CD14-positive monocyte (primary cell): Measurements from ENCODE around the gene KCNJ4. TPM values are rescaled to one million over a fixed set of nuclear protein-coding genes. Genes with fewer than 3 reads are reported as not detected.

ENCODE experiments used
- DNase-seq, 3 donors: peaks; one replicate each; pipeline ENCODE4 v3.0.0-alpha.2; 2011 to 2022
- H2AFZ ChIP-seq: 2 replicates; pipeline ENCODE4 v1.6.0; 2012; ENCODE audit warnings: mild to moderate bottlenecking, low read depth, low read length, inconsistent platforms; ENCODE audit not compliant: insufficient read depth, poor library complexity, severe bottlenecking
- H3K27ac ChIP-seq, 2 donors: 1 replicate in 1 of 2; 2 replicates in 1 of 2; pipeline ENCODE4 v1.5.1; 2012 to 2013; ENCODE audit warnings: low read length in 2 of 2, control low read depth in 1 of 2, inconsistent platforms in 1 of 2, low read depth in 1 of 2, mild to moderate bottlenecking in 1 of 2
- H3K27me3 ChIP-seq, 2 donors: one replicate each; pipeline versions ENCODE4 v1.6.0 to v1.6.1; 2011 to 2013; ENCODE audit warnings: low read length in 2 of 2; ENCODE audit not compliant: control insufficient read depth in 2 of 2, insufficient read depth in 2 of 2
- H3K36me3 ChIP-seq, 2 donors: replicated peaks in 1 of 2; 1 replicate in 1 of 2; 2 replicates in 1 of 2; pipeline versions ENCODE4 v1.5.1 to v1.6.1; 2012 to 2013; ENCODE audit warnings: low read length in 2 of 2, control low read depth in 1 of 2, inconsistent platforms in 1 of 2, mild to moderate bottlenecking in 1 of 2; ENCODE audit not compliant: insufficient read depth in 2 of 2, control insufficient read depth in 1 of 2
- H3K4me1 ChIP-seq, 2 donors: 1 replicate in 1 of 2; 2 replicates in 1 of 2; pipeline versions ENCODE4 v1.5.1 to v1.6.1; 2012 to 2013; ENCODE audit warnings: low read length in 2 of 2, control low read depth in 1 of 2, inconsistent platforms in 1 of 2, mild to moderate bottlenecking in 1 of 2, moderate library complexity in 1 of 2; ENCODE audit not compliant: insufficient read depth in 2 of 2, control insufficient read depth in 1 of 2
- H3K4me2 ChIP-seq: replicated peaks from 2 replicates; pipeline ENCODE3; 2012; ENCODE audit warnings: low read length, moderate library complexity, mild to moderate bottlenecking; ENCODE audit not compliant: poor library complexity, severe bottlenecking; ENCODE audit errors: extremely low read depth
- H3K4me3 ChIP-seq, 3 experiments: fragments of 200-600 bp in 1 of 3; sonication (generic) in 1 of 3; replicated peaks in 1 of 3; 1 replicate in 2 of 3; 2 replicates in 1 of 3; pipeline ENCODE4 v1.5.1; 2011 to 2013; ENCODE audit warnings: low read length in 3 of 3, mild to moderate bottlenecking in 3 of 3, control low read depth in 2 of 3, low read depth in 2 of 3, inconsistent platforms in 1 of 3, moderate library complexity in 1 of 3
- H3K79me2 ChIP-seq: 2 replicates; pipeline ENCODE4 v1.6.0; 2012; ENCODE audit warnings: mild to moderate bottlenecking, control low read depth, inconsistent platforms, low read length, moderate library complexity; ENCODE audit not compliant: insufficient read depth
- H3K9ac ChIP-seq: 2 replicates; pipeline ENCODE4 v1.6.0; 2017; ENCODE audit warnings: low read length, mild to moderate bottlenecking; ENCODE audit not compliant: insufficient read depth, poor library complexity, severe bottlenecking
- H3K9me3 ChIP-seq, 2 donors: replicated peaks in 1 of 2; 1 replicate in 1 of 2; 2 replicates in 1 of 2; pipeline versions ENCODE4 v1.5.1 to v1.6.1; 2012 to 2013; ENCODE audit warnings: low read length in 2 of 2, control low read depth in 1 of 2; ENCODE audit not compliant: control insufficient read depth in 1 of 2, insufficient read depth in 1 of 2
- H4K20me1 ChIP-seq: 2 replicates; pipeline ENCODE4 v1.6.0; 2012; ENCODE audit warnings: mild to moderate bottlenecking, low read length, control low read depth, moderate library complexity; ENCODE audit not compliant: insufficient read depth
- H3K27ac Mint-ChIP-seq, 7 donors: one replicate each; pipeline ENCODE4 v1.8.0; 2020; ENCODE audit warnings: mild to moderate bottlenecking in 7 of 7, mixed read lengths in 7 of 7, moderate library complexity in 6 of 7, inconsistent platforms in 2 of 7
- H3K27me3 Mint-ChIP-seq, 3 donors: one replicate each; pipeline ENCODE4 v1.8.0; 2021 to 2022; ENCODE audit warnings: low read depth in 3 of 3, mild to moderate bottlenecking in 3 of 3, mixed read lengths in 3 of 3, moderate library complexity in 3 of 3, inconsistent platforms in 1 of 3
- H3K36me3 Mint-ChIP-seq, 2 donors: one replicate each; pipeline ENCODE4 v1.8.0; 2020; ENCODE audit warnings: mixed read lengths in 2 of 2, inconsistent platforms in 1 of 2, mild to moderate bottlenecking in 1 of 2
- H3K4me1 Mint-ChIP-seq: one replicate; pipeline ENCODE4 v1.8.0; 2020; ENCODE audit warnings: mild to moderate bottlenecking, mixed read lengths
- H3K4me3 Mint-ChIP-seq, 2 donors: one replicate each; pipeline ENCODE4 v1.8.0; 2020; ENCODE audit warnings: mild to moderate bottlenecking in 2 of 2, mixed read lengths in 2 of 2, moderate library complexity in 1 of 2
- H3K9me3 Mint-ChIP-seq, 7 donors: one replicate each; pipeline ENCODE4 v1.8.0; 2020 to 2022; ENCODE audit warnings: mixed read lengths in 7 of 7, mild to moderate bottlenecking in 6 of 7, moderate library complexity in 6 of 7, inconsistent platforms in 2 of 7
- CTCF ChIP-seq: fragments of 200-600 bp; IDR thresholded peaks from one replicate; pipeline ENCODE4 v1.8.0; 2022; ENCODE audit warnings: antibody characterized with exemption, mild to moderate bottlenecking
- whole genome bisulfite sequencing: methylation state at CpG from one replicate; pipeline ENCODE4 v1.1.5; 2013; ENCODE audit warnings: missing lambda C conversion rate; ENCODE audit not compliant: insufficient coverage; 5-methylcytosine and 5-hydroxymethylcytosine counted together
- intact Hi-C, 2 donors: fragments of 100-400 bp; cut with micrococcal nuclease; formaldehyde crosslinking; loops; one replicate each; pipeline versions ENCODE4 v1.15.0 to v1.15.1; 2023
- polyA plus RNA-seq, 3 donors: library from polyadenylated mRNA; depleted of rRNA in 1 of 3; unstranded in 2 of 3; stranded (reverse) in 1 of 3; fragments of 300-500 nt in 2 of 3; fragments of >200 nt in 1 of 3; fragmentation: Illumina TruSeq in 2 of 3; gene quantifications; 1 replicate in 2 of 3; 2 replicates in 1 of 3; pipeline ENCODE4 v1.2.3, GENCODE V29; 2012 to 2021

KCNJ4 gene
- polyA plus RNA-seq, 3 donors, result not detected

- Histone ChIP-seq H2AFZ (no peak overlapping the region), H3K27ac (no peak overlapping the region), H3K36me3 (no peaks in the 10 kb centered on the region), H3K27me3 (peaks cover 52 to 85% of the 10 kb centered on the region in 2 donors), H3K9me3 (peaks cover 0 to 29% of the 10 kb centered on the region in 2 donors), H3K79me2 (no peaks in the 10 kb centered on the region), H3K9ac (no peak overlapping the region), H3K4me1 (peaks cover 3 to 6% of the 10 kb centered on the region in 2 donors), H3K4me2 (peak overlapping the region; percentile 49), H3K4me3 (no peak overlapping the region), H4K20me1 (peaks cover 6% of the 10 kb centered on the region)
- peaks cover 8% of the 10 kb centered on the region for H3K4me1 Mint-ChIP-seq
- peaks cover 83 to 94% (median 89%) of the 10 kb centered on the region in 3 donors for H3K27me3 Mint-ChIP-seq
- H3K9me3 Mint-ChIP-seq, result peaks cover 0 to 18% (median 8%) of the 10 kb centered on the region in 7 donors
- intact Hi-C loops, result no loop called here
- peaks cover 6 to 11% of the 10 kb centered on the region in 2 donors for H3K36me3 Mint-ChIP-seq
- 0% methylated on average over 62 of the region's 90 CpGs for WGBS
- DNase-seq, result no peak
- no peak for TF ChIP-seq CTCF
- no peak overlapping the region for H3K27ac Mint-ChIP-seq
- peak overlapping the region; percentile 16 to 86 for H3K4me3 Mint-ChIP-seq
Measured at GRCh38 chr22:38455530-38456271, 702 bp upstream of the KCNJ4 start.

- H3K27ac Mint-ChIP-seq, result peak overlapping the region in 1 of 7 donors; percentile 13
- H3K4me3 Mint-ChIP-seq, result peak overlapping the region; percentile 72 to 87
- no peaks in the 10 kb centered on the region for H3K79me2 ChIP-seq
- peaks cover 8% of the 10 kb centered on the region for H3K4me1 Mint-ChIP-seq
- H3K27me3 ChIP-seq, result peaks cover 44 to 85% of the 10 kb centered on the region in 2 donors
- intact Hi-C loops, result no loop called here
- H4K20me1 ChIP-seq, result peaks cover 6% of the 10 kb centered on the region
- no peak for DNase-seq
- peak overlapping the region; percentile 57 for H3K4me2 ChIP-seq
- WGBS, result under 1% methylated on average over 62 of the region's 67 CpGs
- peaks cover 0 to 24% of the 10 kb centered on the region in 2 donors for H3K9me3 ChIP-seq
- TF ChIP-seq CTCF, result no peak
- H3K4me3 ChIP-seq, result peak overlapping the region in 1 of 3 experiments; percentile 49
- H3K4me1 ChIP-seq, result peaks cover 3 to 6% of the 10 kb centered on the region in 2 donors
- peaks cover 81 to 94% (median 84%) of the 10 kb centered on the region in 3 donors for H3K27me3 Mint-ChIP-seq
- H3K36me3 ChIP-seq, result no peaks in the 10 kb centered on the region
- no peak overlapping the region for H2AFZ ChIP-seq
- no peak overlapping the region for H3K9ac ChIP-seq
- H3K9me3 Mint-ChIP-seq, result peaks cover 0 to 18% (median 8%) of the 10 kb centered on the region in 7 donors
- no peak overlapping the region for H3K27ac ChIP-seq
- peaks cover 6 to 11% of the 10 kb centered on the region in 2 donors for H3K36me3 Mint-ChIP-seq
Measured at GRCh38 chr22:38454353-38455075, 485 bp downstream of the KCNJ4 start.
